Mesothelial cell of epicardium (in vitro differentiated cells): Measurements from ENCODE around the gene CNNM4. TPM values are rescaled to one million over a fixed set of nuclear protein-coding genes. Genes with fewer than 3 reads are reported as not detected.

ENCODE experiments used
- DNase-seq, 2 experiments: peaks; one replicate each; pipeline ENCODE4 v3.0.0; 2021; ENCODE audit warnings: low spot score in 2 of 2; ENCODE audit not compliant: unreplicated experiment in 2 of 2
- H3K27ac Mint-ChIP-seq: 2 replicates; pipeline ENCODE4 v1.8.0; 2021; ENCODE audit warnings: mixed read lengths
- H3K27me3 Mint-ChIP-seq: 2 replicates; pipeline ENCODE4 v1.8.0; 2021; ENCODE audit warnings: low read depth, mixed read lengths
- H3K36me3 Mint-ChIP-seq: 2 replicates; pipeline ENCODE4 v1.8.0; 2021; ENCODE audit warnings: mixed read lengths
- H3K4me1 Mint-ChIP-seq: 2 replicates; pipeline ENCODE4 v1.8.0; 2021; ENCODE audit warnings: mixed read lengths
- H3K4me3 Mint-ChIP-seq: 2 replicates; pipeline ENCODE4 v1.8.0; 2021; ENCODE audit warnings: mild to moderate bottlenecking, moderate library complexity, mixed read lengths
- H3K9me3 Mint-ChIP-seq: 2 replicates; pipeline ENCODE4 v1.8.0; 2021; ENCODE audit warnings: mixed read lengths
- total RNA-seq: library from RNA; stranded (reverse); gene quantifications from 3 replicates; pipeline ENCODE4 v1.2.1, GENCODE V29; 2021
- TF ChIP-seq, protein P1 (sequence below): fragments of 200-600 bp; sonication (generic); IDR thresholded peaks from one replicate; pipeline ENCODE4 v1.5.0; 2021; ENCODE audit warnings: antibody characterized with exemption; ENCODE audit not compliant: unreplicated experiment

CNNM4 gene
- total RNA-seq, 1 donor from 2014 or later = 20.0 TPM

DNA sequence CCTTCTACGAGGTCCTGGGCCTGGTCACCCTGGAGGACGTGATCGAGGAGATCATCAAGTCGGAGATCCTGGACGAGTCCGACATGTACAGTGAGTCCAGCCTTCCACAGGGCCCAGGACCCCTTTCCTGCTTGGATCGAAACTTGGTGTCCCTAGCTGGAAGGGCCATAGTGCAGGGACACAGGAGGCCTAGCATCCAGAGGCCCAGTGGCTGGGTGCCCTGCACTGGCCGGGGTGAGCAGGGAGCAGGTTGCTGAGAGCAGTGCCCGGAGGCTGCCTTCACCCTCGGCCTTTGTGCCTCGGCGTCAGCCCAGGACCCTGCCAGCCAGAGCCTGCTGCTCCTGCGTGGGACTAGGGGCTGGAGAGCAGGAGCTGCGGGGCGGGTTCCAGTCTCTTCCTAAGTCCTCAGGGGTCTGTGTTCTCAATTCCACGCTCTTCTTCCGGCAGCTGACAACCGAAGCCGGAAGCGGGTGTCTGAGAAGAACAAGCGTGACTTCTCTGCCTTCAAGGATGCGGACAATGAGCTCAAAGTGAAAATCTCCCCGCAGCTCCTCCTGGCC lies 36.4 kb downstream of the CNNM4 start:
- DNase-seq = no peak
- peaks cover 4% of the 10 kb centered on the region for H3K4me1 Mint-ChIP-seq
- no peak overlapping the region for H3K27ac Mint-ChIP-seq
- no peak overlapping the region for H3K4me3 Mint-ChIP-seq
- H3K9me3 Mint-ChIP-seq = no peaks in the 10 kb centered on the region
- H3K36me3 Mint-ChIP-seq = peaks cover 4% of the 10 kb centered on the region
- TF ChIP-seq, protein P1, sequence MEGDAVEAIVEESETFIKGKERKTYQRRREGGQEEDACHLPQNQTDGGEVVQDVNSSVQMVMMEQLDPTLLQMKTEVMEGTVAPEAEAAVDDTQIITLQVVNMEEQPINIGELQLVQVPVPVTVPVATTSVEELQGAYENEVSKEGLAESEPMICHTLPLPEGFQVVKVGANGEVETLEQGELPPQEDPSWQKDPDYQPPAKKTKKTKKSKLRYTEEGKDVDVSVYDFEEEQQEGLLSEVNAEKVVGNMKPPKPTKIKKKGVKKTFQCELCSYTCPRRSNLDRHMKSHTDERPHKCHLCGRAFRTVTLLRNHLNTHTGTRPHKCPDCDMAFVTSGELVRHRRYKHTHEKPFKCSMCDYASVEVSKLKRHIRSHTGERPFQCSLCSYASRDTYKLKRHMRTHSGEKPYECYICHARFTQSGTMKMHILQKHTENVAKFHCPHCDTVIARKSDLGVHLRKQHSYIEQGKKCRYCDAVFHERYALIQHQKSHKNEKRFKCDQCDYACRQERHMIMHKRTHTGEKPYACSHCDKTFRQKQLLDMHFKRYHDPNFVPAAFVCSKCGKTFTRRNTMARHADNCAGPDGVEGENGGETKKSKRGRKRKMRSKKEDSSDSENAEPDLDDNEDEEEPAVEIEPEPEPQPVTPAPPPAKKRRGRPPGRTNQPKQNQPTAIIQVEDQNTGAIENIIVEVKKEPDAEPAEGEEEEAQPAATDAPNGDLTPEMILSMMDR = no peak
- H3K27me3 Mint-ChIP-seq = no peaks in the 10 kb centered on the region

DNA sequence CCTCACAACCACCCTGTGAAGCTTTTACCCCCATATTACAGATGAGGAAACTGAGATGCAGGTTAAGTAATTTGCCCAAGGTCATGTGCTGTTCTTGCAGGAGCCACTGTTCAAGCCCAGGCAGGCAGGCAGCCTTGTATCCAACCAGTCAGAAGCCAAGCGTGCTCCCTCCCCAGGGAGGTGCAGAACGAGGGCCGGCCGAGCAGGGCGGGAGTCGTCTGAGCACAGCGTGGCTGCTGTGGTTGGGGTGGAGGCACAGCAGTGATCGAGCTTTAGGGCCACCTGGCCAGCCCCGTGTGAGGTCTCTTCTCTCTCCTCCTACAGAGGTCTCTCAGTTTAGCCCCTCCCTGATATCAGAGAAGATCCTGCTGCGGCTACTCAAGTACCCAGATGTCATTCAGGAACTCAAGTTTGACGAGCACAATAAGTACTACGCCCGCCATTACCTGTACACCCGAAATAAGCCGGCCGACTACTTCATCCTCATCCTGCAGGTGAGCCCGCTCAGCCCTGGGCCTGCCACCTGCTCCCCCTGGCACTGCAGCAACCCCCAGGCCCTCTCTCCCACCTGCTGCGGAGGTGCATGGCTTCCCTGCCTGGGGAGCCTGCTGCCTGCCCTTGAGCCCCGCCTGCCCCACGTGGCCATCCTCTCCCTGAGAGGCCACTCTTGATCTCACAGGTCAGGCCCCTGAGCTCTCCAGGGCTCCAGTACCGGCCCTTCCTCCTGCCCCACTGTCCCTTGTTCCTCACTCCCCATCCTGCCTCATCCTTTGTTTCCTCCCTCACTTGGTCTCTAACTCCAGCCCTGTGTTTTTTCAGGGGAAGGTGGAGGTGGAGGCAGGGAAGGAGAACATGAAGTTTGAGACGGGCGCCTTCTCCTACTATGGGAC lies 38.3 kb downstream of the CNNM4 start:
- H3K36me3 Mint-ChIP-seq = peaks cover 4% of the 10 kb centered on the region
- no peaks in the 10 kb centered on the region for H3K27me3 Mint-ChIP-seq
- H3K4me1 Mint-ChIP-seq = no peaks in the 10 kb centered on the region
- H3K4me3 Mint-ChIP-seq = no peak overlapping the region
- no peaks in the 10 kb centered on the region for H3K9me3 Mint-ChIP-seq
- DNase-seq = no peak
- TF ChIP-seq, protein P1 = no peak
- H3K27ac Mint-ChIP-seq = no peak overlapping the region

DNA sequence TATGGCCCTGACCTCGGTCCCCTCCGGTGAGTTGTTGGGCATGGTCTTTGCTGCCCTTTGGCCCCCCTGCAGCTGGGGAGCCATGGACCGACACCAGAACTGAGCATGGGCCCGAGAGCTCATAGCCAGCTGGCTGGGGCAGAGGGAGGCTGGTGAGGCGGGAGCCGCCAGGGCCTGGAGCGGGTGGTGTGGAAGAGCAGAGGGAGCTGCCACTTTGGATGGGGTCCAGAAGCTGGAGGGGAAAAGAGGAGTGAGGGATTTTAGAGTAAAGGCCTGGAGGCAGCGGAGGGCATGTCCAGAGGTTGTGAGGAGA lies 38.9 kb downstream of the CNNM4 start:
- TF ChIP-seq, protein P1 = no peak
- Mint-ChIP-seq H3K9me3 (no peaks in the 10 kb centered on the region), H3K4me3 (no peak overlapping the region), H3K27me3 (no peaks in the 10 kb centered on the region), H3K4me1 (no peaks in the 10 kb centered on the region), H3K27ac (no peak overlapping the region), H3K36me3 (peaks cover 5% of the 10 kb centered on the region)
- DNase-seq = no peak

DNA sequence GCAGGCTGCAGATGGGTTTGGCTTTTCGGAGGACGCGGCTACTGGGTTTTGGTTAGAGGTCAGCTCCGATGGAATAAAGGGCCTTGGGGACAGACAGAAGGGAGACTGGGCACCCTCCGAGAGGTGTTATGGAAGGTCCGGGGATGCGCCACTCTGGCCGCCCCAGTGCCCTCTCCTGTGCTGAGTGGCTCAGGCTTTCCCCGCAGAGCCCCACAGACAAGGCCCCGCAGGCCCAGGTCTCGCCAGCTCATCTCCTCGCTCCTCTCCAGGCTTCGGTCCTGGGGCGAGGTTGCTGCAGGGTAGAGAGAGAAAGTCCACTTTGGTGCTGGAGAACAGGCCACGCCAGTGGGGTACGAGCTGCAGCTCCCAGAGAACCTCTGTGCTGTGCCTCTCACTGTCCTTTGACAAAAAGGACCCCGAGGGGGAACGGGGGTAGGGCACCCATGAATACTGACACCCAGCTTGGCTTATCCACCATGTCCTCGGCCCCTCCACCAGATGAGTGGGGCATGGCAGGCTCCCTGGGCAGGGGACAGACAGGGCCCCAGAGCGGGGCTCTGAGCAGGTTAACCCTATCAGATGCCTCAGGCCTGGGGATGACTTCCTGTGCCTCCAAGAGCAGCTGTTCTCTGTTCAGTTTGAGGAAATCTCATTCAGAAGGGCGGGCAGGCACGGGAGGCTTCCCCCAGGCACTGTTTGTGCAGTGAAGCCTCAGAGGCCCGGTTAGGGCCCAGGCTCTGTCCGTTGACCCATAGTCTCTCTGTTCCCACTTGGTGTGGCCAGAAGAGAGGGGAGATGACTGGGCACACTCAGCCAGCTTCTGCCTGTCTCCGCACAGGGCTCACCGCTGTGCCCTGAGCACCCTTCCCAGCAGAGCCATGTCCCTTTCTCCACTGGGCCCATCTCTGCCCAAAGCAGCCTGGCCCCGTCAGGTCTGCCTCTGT lies 39.6 kb downstream of the CNNM4 start:
- DNase-seq = no peak
- Mint-ChIP-seq H3K4me1 (no peaks in the 10 kb centered on the region), H3K4me3 (no peak overlapping the region), H3K27ac (no peak overlapping the region), H3K9me3 (no peaks in the 10 kb centered on the region), H3K27me3 (no peaks in the 10 kb centered on the region), H3K36me3 (peaks cover 7% of the 10 kb centered on the region)
- TF ChIP-seq, protein P1 = no peak

DNA sequence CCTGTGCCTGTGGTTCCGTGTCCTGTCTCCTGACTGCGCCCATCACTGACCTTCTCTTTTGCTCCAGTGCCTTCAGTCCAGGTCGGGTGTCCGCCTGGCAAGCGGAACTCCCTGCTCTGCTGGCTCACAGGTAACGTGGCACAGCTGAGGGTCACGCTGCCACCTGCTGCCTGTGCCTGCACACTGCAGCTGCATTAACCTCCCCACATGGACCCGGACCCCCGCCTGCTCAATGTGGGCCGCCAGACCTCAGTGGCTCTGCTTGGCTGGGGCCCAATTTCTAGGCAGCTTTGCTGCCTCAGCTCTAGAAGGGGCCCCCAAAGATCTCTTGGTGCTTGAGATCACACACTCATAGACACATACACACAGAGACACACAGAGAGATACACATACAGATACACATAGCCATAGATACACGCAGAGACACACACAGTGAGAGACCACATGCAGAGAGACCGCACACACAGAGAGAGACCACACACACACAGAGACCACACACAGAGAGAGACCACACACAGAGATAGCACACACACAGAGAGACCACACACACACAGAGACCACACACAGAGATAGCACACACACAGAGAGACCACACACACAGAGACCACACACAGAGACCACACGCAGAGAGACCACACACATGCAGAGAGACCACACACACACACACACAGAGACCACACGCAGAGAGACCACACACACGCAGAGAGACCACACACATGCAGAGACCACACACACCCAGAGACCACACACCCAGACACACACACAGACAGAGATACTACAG lies 40.5 kb downstream of the CNNM4 start:
- peak; percentile 51 to 82 for DNase-seq
- Mint-ChIP-seq H3K27me3 (no peaks in the 10 kb centered on the region), H3K9me3 (no peaks in the 10 kb centered on the region), H3K27ac (no peak overlapping the region), H3K4me1 (no peaks in the 10 kb centered on the region), H3K4me3 (no peak overlapping the region), H3K36me3 (peaks cover 9% of the 10 kb centered on the region)
- TF ChIP-seq, protein P1 = peak; percentile 68
